GM12873 (cell line): ENCODE results near the gene HOXA6.

Source experiments
- TF ChIP-seq, protein P1 (sequence below): IDR thresholded peaks from 2 replicates; pipeline ENCODE4 v1.5.1; 2012; ENCODE audit warnings: low read depth, mild to moderate bottlenecking, moderate library complexity, low read length, control low read depth; ENCODE audit not compliant: insufficient read depth; ENCODE audit errors: missing control alignments

The HOXA6 gene

DNA sequence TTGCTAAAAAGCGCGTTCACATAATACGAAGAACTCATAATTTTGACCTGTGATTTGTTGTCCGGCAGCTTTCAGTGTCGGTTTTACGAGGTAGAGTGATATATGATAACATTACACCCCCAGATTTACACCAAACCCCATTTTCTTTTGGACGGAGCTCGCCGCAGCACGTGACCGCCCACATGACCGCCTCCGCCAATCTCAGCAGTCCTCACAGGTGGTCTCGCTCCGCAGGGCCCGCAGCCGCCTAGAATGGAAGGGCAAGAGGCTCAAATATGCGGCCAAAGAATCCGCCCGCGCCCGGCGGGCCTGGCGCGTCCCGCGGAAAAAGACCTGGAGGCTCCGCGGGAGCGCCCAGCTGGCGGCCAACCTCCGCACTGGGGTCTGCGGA, 8.9 kb upstream of the HOXA6 start, which contains the start of gene HOXA7:
TSS of gene HOXA7 (minus strand) at position 168 of the 391 bp plus-strand sequence. CDS start at position 38, 130 bp downstream.
- TF ChIP-seq, protein P1, sequence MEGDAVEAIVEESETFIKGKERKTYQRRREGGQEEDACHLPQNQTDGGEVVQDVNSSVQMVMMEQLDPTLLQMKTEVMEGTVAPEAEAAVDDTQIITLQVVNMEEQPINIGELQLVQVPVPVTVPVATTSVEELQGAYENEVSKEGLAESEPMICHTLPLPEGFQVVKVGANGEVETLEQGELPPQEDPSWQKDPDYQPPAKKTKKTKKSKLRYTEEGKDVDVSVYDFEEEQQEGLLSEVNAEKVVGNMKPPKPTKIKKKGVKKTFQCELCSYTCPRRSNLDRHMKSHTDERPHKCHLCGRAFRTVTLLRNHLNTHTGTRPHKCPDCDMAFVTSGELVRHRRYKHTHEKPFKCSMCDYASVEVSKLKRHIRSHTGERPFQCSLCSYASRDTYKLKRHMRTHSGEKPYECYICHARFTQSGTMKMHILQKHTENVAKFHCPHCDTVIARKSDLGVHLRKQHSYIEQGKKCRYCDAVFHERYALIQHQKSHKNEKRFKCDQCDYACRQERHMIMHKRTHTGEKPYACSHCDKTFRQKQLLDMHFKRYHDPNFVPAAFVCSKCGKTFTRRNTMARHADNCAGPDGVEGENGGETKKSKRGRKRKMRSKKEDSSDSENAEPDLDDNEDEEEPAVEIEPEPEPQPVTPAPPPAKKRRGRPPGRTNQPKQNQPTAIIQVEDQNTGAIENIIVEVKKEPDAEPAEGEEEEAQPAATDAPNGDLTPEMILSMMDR: no peak

DNA sequence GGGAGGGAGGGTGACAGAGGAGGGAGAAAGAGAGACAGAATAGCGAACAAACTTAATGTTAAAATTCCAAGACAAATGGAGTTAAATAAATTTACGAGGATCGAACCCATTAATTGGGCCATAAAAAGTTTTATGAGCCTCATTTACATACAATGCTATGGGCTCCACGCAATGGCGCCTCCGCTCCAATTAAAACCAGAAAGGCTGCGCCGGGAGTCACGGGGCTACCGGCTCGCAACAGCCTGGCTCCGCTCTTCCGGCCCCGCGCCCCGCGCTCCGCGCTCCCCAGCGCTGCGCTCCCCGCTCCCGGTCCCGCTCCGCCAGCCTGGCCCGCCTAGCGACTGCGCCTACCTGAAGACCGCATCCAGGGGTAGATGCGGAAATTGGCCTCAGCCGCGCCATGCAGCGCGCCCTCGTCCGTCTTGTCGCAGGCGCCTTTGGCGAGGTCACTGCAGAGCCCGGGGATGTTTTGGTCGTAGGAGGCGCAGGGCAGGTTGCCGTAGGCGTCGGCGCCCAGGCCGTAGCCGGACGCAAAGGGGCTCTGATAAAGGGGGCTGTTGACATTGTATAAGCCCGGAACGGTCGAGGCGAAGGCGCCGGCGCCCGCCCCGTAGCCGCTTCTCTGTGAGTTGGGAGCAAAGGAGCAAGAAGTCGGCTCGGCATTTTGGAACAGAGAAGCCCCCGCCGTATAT, 8.4 kb upstream of the HOXA6 start:
- TF ChIP-seq, protein P1: no peak

DNA sequence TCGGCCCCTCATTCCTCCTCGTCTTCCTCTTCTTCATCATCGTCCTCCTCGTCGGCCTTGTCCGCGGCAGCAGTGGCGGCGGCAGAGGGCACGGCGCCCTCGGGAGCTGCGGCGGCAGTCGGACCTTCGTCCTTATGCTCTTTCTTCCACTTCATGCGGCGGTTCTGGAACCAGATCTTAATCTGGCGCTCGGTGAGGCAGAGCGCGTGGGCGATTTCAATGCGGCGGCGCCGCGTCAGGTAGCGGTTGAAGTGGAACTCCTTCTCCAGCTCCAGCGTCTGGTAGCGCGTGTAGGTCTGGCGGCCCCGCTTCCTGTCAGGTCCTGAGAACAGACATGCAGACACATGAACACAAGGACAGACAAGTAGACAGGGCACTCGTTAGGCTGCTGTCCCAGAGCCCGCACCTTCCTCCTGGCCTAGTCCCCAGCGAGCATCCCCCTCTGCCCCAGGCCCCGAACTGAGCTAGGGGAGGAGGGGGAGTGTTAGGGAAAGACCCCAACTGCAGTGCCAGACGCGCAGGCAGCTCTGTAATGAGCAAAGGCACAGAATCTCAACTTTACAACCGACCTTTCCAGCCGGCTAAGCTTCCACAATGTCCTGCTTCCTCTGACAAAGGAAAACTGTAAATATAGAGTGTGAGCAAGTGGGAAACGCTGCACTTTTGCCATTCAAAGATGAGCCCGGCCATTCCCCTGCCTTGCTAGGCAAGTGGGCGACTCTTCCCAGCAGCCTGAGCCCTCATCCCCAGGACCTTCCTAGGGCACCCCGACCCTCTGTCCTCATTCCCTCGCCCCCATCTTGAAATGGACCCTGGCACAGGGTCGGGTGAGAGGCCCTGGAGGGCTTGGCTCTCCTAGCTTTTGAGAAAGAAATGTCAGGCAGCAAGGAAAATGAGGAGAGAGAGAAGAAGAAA, 7.6 kb upstream of the HOXA6 start:
- TF ChIP-seq, protein P1: no peak

DNA sequence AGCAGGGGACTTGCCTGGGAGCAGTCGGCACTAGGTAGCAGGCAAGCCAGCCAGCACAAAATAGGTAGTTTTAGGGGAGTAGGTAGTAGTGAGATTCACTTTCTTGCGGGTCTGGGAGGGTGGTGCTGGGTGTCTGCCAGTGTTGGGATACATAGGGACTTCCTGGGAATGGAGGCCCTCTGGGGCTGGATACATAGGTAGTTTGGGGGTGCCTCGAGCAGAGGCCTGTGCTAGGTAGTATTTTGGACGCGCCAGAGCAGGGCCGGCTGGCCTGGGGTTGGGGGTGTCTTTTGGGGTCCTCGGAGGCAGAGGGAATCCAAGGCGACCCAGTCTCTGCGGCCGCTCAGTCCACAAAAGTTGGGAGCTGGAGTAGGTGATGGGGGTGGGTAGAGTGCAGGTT, 6.8 kb upstream of the HOXA6 start:
- TF ChIP-seq, protein P1: no peak

DNA sequence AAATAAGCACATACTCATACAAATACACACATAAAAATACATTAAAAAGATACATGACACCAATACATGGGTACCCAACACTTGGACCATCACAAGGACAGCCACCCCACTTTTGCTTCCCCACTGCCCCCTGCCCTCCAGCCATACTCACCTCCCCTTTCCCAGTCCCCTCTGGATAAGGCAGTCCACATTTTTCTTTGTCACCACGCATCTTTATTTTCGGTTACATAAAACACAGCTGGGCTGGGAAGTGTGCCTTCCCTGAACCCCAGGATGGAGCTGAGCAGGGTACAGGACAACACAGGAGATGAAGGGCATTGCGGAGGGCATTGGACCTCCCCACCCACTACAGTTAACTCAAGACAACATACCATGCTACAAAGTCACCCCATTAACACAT, 6.0 kb upstream of the HOXA6 start:
- TF ChIP-seq, protein P1: no peak

DNA sequence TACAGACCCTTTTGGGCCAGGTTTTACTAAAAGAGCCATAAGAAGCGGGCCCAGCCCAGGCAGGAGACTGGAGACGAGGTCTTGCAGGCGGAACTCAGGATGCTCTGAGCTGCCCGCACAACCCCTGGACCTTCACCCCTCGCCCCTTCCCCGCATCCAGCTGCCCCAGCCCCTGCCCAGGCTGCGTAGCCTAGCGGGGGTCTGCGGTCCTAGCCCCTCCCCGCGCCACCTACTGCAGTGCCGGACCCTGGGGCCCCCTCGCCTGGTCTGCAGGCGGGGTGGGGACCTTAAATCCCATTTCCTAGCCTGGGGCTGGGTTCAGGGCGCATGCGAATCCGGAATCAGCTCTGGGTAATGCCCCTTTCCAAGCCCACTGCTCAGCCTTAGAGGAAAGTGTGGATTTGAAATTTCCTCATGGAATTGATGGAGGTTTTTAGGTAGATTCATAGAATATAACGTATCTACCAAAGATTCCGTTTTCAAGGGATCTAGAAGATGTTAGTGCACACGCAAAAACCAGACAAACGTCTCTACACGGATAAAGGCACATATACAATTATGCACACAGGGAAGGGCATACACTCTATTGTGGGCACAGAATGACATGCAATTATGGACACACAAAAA, 5.4 kb upstream of the HOXA6 start:
- TF ChIP-seq, protein P1: no peak
